ENCODE results near the gene ATP13A3.

ATP13A3 gene

DNA sequence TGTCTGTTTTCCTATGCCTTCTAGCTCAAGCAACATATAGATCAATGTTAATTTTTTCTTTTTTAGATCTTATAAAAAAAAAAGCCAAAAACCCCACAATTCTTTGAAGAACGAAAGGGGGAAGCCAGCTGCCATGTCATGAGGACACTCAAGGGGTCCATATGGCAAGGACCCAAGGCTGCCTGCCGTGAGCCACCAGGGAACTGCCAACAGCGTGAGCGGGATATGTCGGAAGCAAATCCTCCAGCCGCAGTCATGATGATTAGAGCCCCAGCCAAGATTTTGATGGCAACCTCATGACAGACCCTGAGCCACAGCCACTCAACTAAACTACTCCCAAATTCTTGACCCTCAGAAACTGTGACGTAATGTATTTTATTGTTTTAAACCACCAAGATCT lies 94.2 kb downstream of the ATP13A3 start:
- no peak for DNase-seq (ENCODE audit: low read depth)

GRCh38 chr3:194390835-194391234 lies 96.0 kb downstream of the ATP13A3 start:
- DNase-seq (ENCODE audit: low read depth), result no peak

GRCh38 chr3:194389269-194389668 lies 97.5 kb downstream of the ATP13A3 start:
- DNase-seq (ENCODE audit: low read depth), result no peak

DNA sequence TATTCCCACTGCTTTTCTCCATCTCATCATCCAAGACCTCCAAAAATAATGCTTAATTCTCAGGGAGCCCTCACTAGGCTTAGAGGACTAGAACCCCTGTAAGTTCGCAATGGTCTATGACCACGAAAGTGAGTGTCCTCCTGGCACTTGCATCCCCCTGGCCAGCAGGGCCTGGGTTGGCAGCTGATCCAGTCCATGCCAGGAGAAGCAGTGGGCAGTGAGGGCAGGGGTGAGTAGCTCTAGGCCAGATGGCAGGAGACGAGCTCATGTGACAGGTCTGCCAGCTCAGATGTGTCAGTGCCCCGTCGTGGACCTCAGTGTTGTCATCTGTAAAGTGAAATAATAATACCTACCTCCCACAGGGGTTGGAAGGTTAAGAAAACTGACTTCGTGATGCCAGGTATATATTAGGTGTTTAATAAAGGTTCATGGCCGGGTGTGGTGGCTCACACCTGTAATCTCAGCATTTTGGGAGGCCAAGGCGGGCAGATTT lies 98.8 kb downstream of the ATP13A3 start:
- no peak for DNase-seq (ENCODE audit: low read depth)

GRCh38 chr3:194387276-194387675 lies 99.5 kb downstream of the ATP13A3 start:
- DNase-seq (ENCODE audit: low read depth), result no peak

GRCh38 chr3:194386648-194387047 lies 100.2 kb downstream of the ATP13A3 start:
- DNase-seq (ENCODE audit: low read depth), result no peak

DNA sequence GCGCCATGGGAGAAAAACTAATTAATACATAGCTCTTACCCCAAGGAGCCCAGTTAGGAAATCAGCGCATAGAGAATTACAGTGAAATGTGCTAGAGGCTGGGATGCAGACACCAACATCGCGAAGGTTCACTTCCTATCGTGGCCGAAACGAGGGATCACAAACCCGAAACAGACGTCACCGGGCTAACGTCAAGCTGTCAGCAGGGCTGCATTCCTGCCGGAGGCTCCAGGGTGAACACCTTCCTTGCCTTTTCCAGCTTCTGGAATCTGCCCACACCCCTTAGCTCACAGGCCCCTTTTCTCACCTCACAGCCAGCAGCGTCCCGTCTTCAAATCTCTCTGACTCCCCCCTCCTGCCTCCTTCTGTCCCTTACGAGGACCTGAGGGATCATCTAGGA lies 100.7 kb downstream of the ATP13A3 start:
- DNase-seq (ENCODE audit: low read depth), result no peak

DNA sequence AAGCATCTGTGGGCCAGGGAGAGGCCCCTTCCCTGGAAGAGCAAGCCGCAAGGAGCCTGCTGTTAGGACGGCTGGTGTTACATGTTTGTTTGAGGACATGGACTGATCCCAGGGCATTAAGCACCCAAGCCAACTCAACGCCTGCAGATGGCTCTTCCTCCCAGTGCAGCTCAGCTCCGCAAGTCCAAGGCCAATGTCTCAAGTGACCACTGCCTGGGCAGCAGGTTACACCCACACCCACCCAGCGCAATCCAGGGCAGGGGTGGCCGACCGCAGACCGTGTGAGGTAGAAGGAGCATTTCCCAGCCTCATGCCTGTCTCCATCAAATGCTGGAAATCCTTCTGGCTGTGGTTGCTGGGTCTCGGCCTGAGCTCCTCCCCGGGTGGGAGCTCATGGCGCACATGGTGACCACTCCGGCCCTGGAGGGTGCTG lies 102.2 kb downstream of the ATP13A3 start:
- DNase-seq (ENCODE audit: low read depth), result no peak

GRCh38 chr3:194384156-194384555 lies 102.6 kb downstream of the ATP13A3 start:
- DNase-seq (ENCODE audit: low read depth), result no peak

GRCh38 chr3:194383276-194383940 lies 103.4 kb downstream of the ATP13A3 start:
- DNase-seq (ENCODE audit: low read depth), result no peak

- DNase-seq (ENCODE audit: low read depth), result no peak
Measured at GRCh38 chr3:194382892-194383223, 103.9 kb downstream of the ATP13A3 start.

DNA sequence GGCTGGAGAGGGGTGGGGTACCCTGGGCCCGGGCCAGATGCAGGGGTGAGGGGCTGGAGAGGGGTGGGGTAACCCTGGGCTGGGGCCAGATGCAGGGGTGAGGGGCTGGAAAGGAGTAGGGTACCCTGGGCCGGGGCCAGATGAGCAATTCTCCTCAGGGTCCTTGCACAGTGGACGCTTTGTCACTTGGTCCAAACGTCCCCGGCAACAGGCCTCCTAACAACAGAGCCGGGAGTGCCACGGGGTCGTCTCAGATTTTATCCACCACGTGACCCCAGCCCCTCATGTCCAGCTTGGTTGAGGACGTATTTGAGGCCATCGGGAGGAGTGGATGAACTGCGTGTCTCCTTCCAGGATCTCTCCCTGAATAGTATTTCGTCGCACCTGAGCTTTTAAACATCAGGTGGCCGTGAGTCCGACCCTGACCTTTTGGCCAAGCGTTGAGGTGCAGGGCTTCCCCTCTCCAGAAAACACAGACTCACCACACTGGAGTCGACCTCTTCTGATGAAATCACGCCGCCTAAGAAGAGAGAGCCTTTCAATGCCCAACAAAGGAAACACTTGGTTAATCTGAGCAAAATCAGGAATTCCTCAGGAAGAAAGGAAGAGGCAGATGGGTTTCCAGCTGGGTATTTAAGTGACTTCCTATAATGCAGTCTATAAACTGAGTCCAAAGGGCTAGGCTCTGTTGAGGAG lies 104.5 kb downstream of the ATP13A3 start:
- no peak for DNase-seq (ENCODE audit: low read depth)

DNA sequence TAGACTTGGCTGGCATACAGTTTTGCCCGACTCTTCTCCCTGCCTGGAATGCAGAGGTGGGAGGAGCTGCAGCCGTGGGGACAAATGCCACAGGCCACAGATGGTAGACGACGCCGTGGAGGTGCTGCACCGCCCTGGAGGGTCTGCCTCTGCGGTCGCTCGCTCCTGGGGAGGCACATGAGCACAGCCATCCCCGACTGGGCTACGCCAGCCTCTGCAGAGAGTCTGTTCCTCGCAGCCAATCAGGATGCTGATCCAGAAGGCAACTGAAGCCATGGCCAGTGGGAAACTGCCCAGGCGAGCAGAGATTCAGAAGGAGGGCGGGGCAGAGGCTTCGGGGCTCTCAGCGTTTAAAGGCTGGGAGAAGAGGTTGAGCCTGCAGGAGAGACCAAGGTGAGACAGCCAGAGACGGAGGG lies 105.3 kb downstream of the ATP13A3 start:
- DNase-seq (ENCODE audit: low read depth), result no peak

DNA sequence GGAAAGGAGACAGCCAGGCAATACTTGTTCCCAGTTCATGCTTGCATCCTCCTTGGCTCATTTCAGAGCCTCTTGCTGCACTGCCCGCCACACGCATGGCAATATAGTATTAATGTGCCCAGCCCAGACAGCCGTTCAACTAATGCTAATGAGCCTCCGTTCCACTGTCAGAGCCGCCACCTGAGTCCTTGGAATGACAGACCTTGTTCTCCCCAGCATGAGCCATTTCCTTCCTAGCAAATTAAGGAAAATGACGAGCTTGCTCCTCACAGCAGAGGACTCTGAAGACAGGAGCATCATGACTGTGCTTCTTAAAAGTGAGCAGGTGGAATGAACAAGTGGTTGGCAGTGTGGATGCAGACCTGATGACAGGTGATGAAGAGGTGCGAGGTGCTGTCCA lies 106.5 kb downstream of the ATP13A3 start:
- DNase-seq (ENCODE audit: low read depth), result no peak

GRCh38 chr3:194379651-194380050 lies 107.2 kb downstream of the ATP13A3 start:
- no peak for DNase-seq (ENCODE audit: low read depth)

DNA sequence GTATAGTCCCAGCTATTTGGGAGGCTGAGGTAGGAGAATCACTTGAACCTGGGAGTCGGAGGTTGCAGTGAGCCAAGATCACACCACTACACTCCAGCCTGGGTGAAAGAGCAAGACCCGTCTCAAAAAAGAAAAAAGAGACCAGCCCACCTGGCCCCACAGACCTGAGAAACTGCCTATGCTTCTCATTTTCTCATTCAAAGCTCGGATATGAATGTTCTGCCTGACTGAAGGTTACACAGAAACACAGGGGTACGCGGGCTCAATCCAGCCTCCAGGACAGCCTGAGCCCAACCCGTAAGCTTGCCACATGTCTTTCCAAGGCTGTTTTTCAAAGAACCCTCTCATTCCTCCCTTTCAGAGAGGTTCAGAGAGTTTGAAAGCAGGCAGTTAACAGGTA lies 107.6 kb downstream of the ATP13A3 start:
- DNase-seq (ENCODE audit: low read depth), result no peak

- no peak for DNase-seq (ENCODE audit: low read depth)
Measured at GRCh38 chr3:194377708-194378107, 109.1 kb downstream of the ATP13A3 start.

GRCh38 chr3:194376241-194376560 lies 110.6 kb downstream of the ATP13A3 start:
- DNase-seq (ENCODE audit: low read depth), result no peak

DNA sequence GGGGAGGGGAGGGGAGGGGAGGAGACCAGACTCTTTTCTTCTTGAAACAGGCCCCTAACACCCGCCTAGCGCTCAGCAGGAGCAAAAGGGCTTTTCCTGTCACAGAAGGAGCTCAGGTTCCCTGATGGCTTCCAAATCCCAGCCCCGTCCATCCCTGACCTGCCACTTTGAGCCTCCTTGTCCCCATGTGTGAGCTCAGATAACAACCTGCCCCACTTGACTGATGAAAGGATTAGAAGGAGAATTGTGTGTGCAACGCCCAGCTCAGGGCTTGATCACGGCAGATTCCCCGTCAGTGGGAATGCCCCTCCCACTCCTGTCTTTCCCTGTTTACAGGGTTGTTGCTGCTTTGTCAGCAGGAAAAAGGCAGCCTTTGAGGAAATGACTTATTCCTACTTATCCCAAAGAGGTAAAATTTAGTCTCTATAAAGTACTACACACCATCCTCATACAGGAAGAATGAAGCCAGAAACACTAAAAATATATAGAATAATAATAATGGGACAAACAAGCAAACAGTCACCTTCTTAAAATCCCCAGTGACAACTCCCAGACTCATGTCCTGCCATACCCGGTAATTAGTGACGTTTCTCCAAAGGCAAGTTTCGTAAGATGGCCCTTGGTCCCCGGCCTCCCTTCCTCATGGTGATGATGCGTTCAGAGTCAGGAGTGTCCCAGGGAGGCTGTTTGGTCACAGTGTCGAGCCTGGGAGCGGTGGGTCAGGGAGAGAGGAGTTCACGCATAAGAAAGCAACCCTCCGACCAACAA lies 111.1 kb downstream of the ATP13A3 start:
- no peak for DNase-seq (ENCODE audit: low read depth)

DNA sequence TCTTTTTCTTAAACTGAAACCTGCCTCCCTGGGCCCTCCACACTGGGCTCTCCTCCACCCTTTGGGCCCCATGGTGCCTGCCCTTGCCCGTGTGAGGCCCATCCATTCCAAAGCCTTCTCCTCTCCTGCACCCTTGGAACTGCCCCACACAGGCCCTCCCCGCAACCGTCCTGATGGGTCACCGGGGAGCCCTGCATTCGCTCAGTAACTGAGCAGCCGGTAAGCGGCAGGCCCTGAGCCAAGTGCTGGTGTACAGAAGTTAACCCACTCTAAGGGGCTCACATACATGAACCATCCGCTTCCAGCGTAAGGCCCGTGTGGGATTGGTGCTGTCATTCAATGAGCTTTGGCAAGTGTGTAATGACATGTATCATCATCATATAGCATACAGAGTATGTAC lies 111.9 kb downstream of the ATP13A3 start:
- no peak for DNase-seq (ENCODE audit: low read depth)

GRCh38 chr3:194373899-194374298 lies 112.9 kb downstream of the ATP13A3 start:
- no peak for DNase-seq (ENCODE audit: low read depth)

DNA sequence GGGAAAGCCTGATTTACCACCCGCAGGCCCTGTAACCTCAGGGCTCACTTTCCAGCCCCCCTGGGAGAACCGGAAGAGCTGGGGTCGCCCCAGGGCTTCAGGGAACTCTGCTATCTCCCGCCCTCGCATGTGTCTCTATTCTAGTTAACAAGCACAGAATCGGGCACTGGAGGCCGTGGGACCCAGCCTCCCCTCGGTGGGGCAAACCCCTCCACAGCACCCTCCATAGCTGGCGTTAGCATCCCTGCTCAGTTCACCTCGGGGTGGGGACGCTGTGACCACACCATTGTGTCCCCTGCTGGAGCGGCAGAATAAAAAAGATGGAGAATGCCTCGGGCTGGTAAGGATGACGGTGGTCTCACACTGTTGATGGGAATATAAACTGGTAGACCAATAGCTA lies 113.8 kb downstream of the ATP13A3 start:
- no peak for DNase-seq (ENCODE audit: low read depth)

DNA sequence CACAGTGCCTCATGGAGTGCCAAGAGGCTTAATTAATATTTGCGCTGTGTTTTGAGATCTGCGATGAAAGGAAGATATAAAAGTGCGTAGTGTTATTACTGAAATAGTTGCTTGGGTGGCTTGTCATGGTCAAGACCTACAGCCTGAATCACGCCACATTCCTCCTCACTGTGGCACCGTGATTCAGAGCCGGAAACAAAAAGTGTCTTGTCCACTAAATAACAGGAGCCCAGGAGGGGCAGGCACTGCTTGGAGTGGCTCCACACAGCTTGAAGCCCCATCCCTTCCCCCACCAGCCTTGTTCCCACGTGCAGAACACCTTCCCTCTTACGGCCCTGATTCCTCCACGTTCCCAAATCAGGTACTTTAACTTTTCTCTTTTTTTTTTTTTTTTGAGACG lies 116.0 kb downstream of the ATP13A3 start:
- no peak for DNase-seq (ENCODE audit: low read depth)
